ENCODE results near the gene ARHGEF19.
A peak's percentile ranks its signal among the peaks of the same experiment; 100 is the strongest.
"Not testable (repeated sequence)": the region's sequence is repeated elsewhere in the genome, so short reads cannot be mapped to it uniquely, and the experiment has no call there.

The ARHGEF19 gene

GRCh38 chr1:16248603-16249516 is 36.4 kb upstream of the ARHGEF19 start:
- CTCF ChIA-PET = interaction anchor here (1.0 to 2.0 kb wide), 8 partner anchors 14 to 457 kb away, joined by 3 to 12 read pairs (median 5); partner anchors contain the start of gene FAM131C
- no peaks in the 10 kb centered on the region for H3K27me3 Mint-ChIP-seq
- no peak for DNase-seq

GRCh38 chr1:16248007-16248436 is 35.6 kb upstream of the ARHGEF19 start:
- DNase-seq = no peak
- Mint-ChIP-seq H3K4me3 (no peak overlapping the region), H3K27ac (no peak overlapping the region), H3K9me3 (no peaks in the 10 kb centered on the region), H3K36me3 (peaks cover 25% of the 10 kb centered on the region), H3K27me3 (no peaks in the 10 kb centered on the region), H3K4me1 (peaks cover 22% of the 10 kb centered on the region)
- CTCF ChIA-PET = interaction anchor here (0.8 to 2.0 kb wide), 10 partner anchors 13 to 456 kb away, joined by 3 to 12 read pairs (median 4); partner anchors contain the start of gene FAM131C

More at GRCh38 chr1:16248603-16249516, 36.4 kb upstream of the ARHGEF19 start:
- Mint-ChIP-seq H3K9me3 (no peaks in the 10 kb centered on the region), H3K4me3 (no peak overlapping the region), H3K4me1 (peaks cover 22% of the 10 kb centered on the region), H3K36me3 (peaks cover 25% of the 10 kb centered on the region), H3K27ac (no peak overlapping the region)

- DNase-seq = no peak
- no peaks in the 10 kb centered on the region for H3K27me3 Mint-ChIP-seq
- peaks cover 21% of the 10 kb centered on the region for H3K36me3 Mint-ChIP-seq
- CTCF ChIA-PET = interaction anchor here (0.8 to 2.0 kb wide), 8 partner anchors 12 to 456 kb away, joined by 3 to 12 read pairs (median 4); partner anchors contain the start of gene FAM131C
- H3K4me3 Mint-ChIP-seq = no peak overlapping the region
- peaks cover 22% of the 10 kb centered on the region for H3K4me1 Mint-ChIP-seq
- no peaks in the 10 kb centered on the region for H3K9me3 Mint-ChIP-seq
- H3K27ac Mint-ChIP-seq = no peak overlapping the region
Observed at GRCh38 chr1:16247441-16247840, 35.0 kb upstream of the ARHGEF19 start.

- H3K9me3 Mint-ChIP-seq = no peaks in the 10 kb centered on the region
- DNase-seq = no peak
- peaks cover 18% of the 10 kb centered on the region for H3K36me3 Mint-ChIP-seq
- no peak overlapping the region for H3K27ac Mint-ChIP-seq
- H3K4me1 Mint-ChIP-seq = peaks cover 22% of the 10 kb centered on the region
- no peak overlapping the region for H3K4me3 Mint-ChIP-seq
- no peaks in the 10 kb centered on the region for H3K27me3 Mint-ChIP-seq
- CTCF ChIA-PET = interaction anchor here (1.0 to 2.0 kb wide), 2 partner anchors 116 to 168 kb away, joined by 5 to 12 read pairs; no protein-coding TSS in a partner anchor
Observed at GRCh38 chr1:16246961-16247360, 34.5 kb upstream of the ARHGEF19 start.

DNA sequence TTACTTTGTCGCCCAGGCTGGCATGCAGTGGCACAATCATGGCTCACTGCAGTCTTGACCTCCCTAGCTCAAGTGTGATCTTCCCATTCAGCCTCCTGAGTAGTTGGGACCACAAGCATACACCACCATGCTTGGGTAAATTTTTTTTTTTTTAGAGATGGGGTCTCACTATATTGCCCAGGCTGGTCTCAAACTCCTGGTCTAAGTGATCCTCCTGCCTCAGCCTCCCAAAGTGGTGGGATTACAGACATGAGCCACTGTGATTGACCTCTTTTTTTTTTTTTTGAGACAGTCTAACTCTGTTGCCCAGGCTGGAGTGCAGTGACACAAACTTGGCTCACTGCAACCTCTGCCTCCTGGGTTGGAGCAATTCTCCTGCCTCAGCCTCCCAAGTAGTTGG is 33.8 kb upstream of the ARHGEF19 start:
- H3K27ac Mint-ChIP-seq = not testable (repeated sequence)

DNA sequence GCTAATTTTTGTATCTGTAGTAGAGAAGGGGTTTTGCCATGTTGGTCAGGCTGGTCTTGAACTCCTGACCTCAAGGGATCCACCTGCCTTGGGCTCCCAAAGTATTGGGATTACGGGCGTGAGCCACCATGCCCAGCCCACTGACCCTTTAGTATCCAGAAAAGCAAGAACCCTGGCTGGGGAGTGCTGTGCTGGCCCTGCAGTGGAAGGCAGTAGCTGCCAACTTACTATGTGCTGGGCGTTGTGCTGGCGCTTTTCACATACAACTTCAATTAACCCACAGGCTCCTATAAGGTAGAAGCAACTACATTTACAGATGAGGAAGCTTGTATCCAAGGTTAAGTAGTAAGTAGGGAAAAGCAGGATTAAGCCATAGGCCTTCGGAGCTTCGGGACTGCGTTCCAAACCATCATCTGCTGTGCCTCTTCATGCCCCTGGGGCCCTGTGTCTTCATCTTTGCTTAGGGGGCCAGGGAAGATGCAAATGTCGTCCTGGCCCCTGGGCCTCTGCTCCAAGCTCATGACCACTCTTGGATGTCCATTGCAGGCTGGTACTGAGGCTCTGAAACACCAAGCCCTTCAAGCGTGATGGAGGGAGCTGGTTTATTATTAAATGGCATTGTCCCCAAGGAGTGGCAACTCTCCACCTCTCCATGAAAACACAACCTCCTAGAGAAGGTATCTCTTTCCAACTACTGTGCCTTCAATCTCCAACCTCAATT is 33.2 kb upstream of the ARHGEF19 start:
- peaks cover 13% of the 10 kb centered on the region for H3K36me3 Mint-ChIP-seq
- H3K27me3 Mint-ChIP-seq = no peaks in the 10 kb centered on the region
- CTCF ChIA-PET = interaction anchor here (0.9 to 5.5 kb wide), 9 partner anchors 8 to 167 kb away, joined by 3 to 53 read pairs (median 9); partner anchors contain the start of gene ARHGEF19
- no peak overlapping the region for H3K27ac Mint-ChIP-seq
- no peaks in the 10 kb centered on the region for H3K9me3 Mint-ChIP-seq
- H3K4me1 Mint-ChIP-seq = peaks cover 22% of the 10 kb centered on the region
- no peak for DNase-seq
- no peak overlapping the region for H3K4me3 Mint-ChIP-seq

More for the DNA sequence above, 33.8 kb upstream of the ARHGEF19 start:
- not testable (repeated sequence) for DNase-seq, H3K27me3 Mint-ChIP-seq, H3K4me3 Mint-ChIP-seq, H3K9me3 Mint-ChIP-seq
- CTCF ChIA-PET = interaction anchor here (0.9 to 5.5 kb wide), 6 partner anchors 10 to 167 kb away, joined by 3 to 53 read pairs (median 15); no protein-coding TSS in a partner anchor
- H3K36me3 Mint-ChIP-seq = peaks cover 13% of the 10 kb centered on the region
- peaks cover 22% of the 10 kb centered on the region for H3K4me1 Mint-ChIP-seq

GRCh38 chr1:16244650-16245285 is 32.3 kb upstream of the ARHGEF19 start:
- DNase-seq = no peak
- Mint-ChIP-seq H3K4me3 (no peak overlapping the region), H3K36me3 (peaks cover 8% of the 10 kb centered on the region), H3K27me3 (no peaks in the 10 kb centered on the region), H3K27ac (peak overlapping the region; percentile 37), H3K9me3 (peaks cover 2% of the 10 kb centered on the region), H3K4me1 (peaks cover 24% of the 10 kb centered on the region)
- CTCF ChIA-PET = interaction anchor here (0.7 to 5.5 kb wide), 18 partner anchors 9 to 217 kb away, joined by 3 to 53 read pairs (median 4); partner anchors contain the start of genes ARHGEF19 and FAM131C

GRCh38 chr1:16243936-16244649 is 31.6 kb upstream of the ARHGEF19 start:
- Mint-ChIP-seq H3K4me3 (no peak overlapping the region), H3K27ac (no peak overlapping the region), H3K36me3 (peaks cover 4% of the 10 kb centered on the region), H3K27me3 (no peaks in the 10 kb centered on the region), H3K4me1 (peaks cover 19% of the 10 kb centered on the region), H3K9me3 (peaks cover 3% of the 10 kb centered on the region)
- DNase-seq = peak; percentile 86
- CTCF ChIA-PET = interaction anchor here (0.7 to 5.5 kb wide), 19 partner anchors 10 to 216 kb away, joined by 3 to 53 read pairs (median 4); partner anchors contain the start of genes ARHGEF19 and FAM131C

DNA sequence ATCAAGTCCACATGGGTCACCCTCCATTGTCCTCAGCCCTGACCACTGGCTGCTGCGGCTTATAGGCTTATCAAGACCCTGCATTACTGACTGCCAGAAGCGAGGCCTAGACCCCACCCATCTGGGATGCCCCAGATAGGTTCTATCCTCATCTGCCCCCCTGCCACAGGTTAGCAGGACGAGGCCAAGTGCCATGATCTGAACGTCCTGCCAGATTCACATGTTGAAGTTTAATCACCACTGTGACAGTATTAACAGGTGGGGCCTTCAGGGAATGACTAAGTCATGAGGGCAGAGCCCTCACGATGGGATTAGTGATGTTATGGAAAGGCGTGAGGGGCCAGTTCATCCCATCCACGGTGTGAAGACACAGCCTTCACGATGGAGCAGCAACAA is 30.8 kb upstream of the ARHGEF19 start:
- Mint-ChIP-seq H3K27me3 (no peaks in the 10 kb centered on the region), H3K27ac (no peak overlapping the region), H3K36me3 (peaks cover 3% of the 10 kb centered on the region), H3K9me3 (peaks cover 3% of the 10 kb centered on the region), H3K4me1 (peaks cover 18% of the 10 kb centered on the region), H3K4me3 (no peak overlapping the region)
- DNase-seq = no peak
- CTCF ChIA-PET = interaction anchor here (1.0 to 5.5 kb wide), 10 partner anchors 11 to 169 kb away, joined by 3 to 53 read pairs (median 8); partner anchors contain the start of gene FAM131C

DNA sequence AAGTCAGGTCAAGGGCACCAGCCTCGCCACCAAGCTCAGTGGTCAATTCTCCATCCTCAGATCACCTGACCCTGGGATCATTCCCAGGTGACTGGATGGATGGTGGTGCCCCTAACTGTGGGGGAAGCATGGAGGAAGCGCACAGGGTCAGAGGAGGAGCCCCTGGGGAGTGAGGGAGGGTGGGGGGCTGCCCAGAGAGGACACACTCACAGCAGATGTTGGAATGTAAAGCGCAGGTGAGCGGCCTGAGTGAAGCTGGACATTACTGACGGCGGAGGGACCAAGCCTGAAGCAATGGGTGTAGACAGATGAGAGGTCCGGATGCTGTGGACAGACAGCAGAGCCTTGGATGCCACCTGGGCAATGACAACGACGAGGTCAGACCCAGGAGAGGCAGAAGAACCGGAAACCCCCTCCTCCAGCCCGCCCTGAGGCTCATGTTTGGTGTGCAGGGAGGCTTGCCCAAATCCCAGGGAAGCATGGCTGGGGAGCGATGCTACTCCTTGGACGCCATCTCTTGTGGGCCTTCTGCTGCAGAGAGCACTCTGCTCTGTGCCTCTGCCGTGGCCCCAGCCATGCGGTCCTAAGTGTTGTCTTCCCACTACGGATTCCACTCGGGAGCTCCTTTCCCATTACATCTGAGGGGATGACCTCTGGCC is 30.2 kb upstream of the ARHGEF19 start:
- DNase-seq = no peak

GRCh38 chr1:16241221-16241708 is 28.8 kb upstream of the ARHGEF19 start:
- H3K36me3 Mint-ChIP-seq = no peaks in the 10 kb centered on the region
- H3K27ac Mint-ChIP-seq = no peak overlapping the region
- H3K9me3 Mint-ChIP-seq = peaks cover 3% of the 10 kb centered on the region
- no peak for DNase-seq
- H3K4me3 Mint-ChIP-seq = no peak overlapping the region
- CTCF ChIA-PET = interaction anchor here (0.5 to 5.5 kb wide), 4 partner anchors 40 to 162 kb away, joined by 3 to 53 read pairs (median 28); no protein-coding TSS in a partner anchor
- peaks cover 33% of the 10 kb centered on the region for H3K4me1 Mint-ChIP-seq
- H3K27me3 Mint-ChIP-seq = no peaks in the 10 kb centered on the region

More for the DNA sequence above, 30.2 kb upstream of the ARHGEF19 start:
- Mint-ChIP-seq H3K27me3 (no peaks in the 10 kb centered on the region), H3K36me3 (peaks cover 3% of the 10 kb centered on the region), H3K9me3 (peaks cover 3% of the 10 kb centered on the region), H3K4me1 (peaks cover 21% of the 10 kb centered on the region), H3K27ac (no peak overlapping the region), H3K4me3 (no peak overlapping the region)
- CTCF ChIA-PET = interaction anchor here (1.0 to 5.5 kb wide), 8 partner anchors 11 to 164 kb away, joined by 4 to 53 read pairs (median 10); no protein-coding TSS in a partner anchor

- Mint-ChIP-seq H3K9me3 (peaks cover 3% of the 10 kb centered on the region), H3K4me1 (peaks cover 41% of the 10 kb centered on the region), H3K36me3 (no peaks in the 10 kb centered on the region), H3K27ac (peak overlapping the region; percentile 42), H3K27me3 (no peaks in the 10 kb centered on the region), H3K4me3 (no peak overlapping the region)
- DNase-seq = no peak
- CTCF ChIA-PET = no interaction called here
Observed at GRCh38 chr1:16239972-16240491, 27.6 kb upstream of the ARHGEF19 start.
